HAP-1 (cell line): ENCODE data around the gene ATXN7L1.

Experiments used
- DNase-seq, 2 experiments: peaks; one replicate each; pipeline ENCODE4 v3.0.0-alpha.2; 2016 to 2020; ENCODE audit warnings: low spot score in 2 of 2
- H3K27me3 ChIP-seq: fragments of 250-450 bp; sonication (Bioruptor Pico); 2 replicates; pipeline ENCODE4 v1.5.1; 2020; ENCODE audit warnings: low read depth, mild to moderate bottlenecking, moderate library complexity
- H3K36me3 ChIP-seq: fragments of 250-450 bp; sonication (Bioruptor Pico); replicated peaks from 2 replicates; pipeline ENCODE4 v1.5.1; 2020; ENCODE audit warnings: mild to moderate bottlenecking
- H3K4me1 ChIP-seq: fragments of 250-450 bp; sonication (Bioruptor Pico); 2 replicates; pipeline ENCODE4 v1.5.1; 2020; ENCODE audit warnings: mild to moderate bottlenecking
- H3K4me3 ChIP-seq: fragments of 250-450 bp; sonication (Bioruptor Pico); 2 replicates; pipeline ENCODE4 v1.5.1; 2020; ENCODE audit warnings: mild to moderate bottlenecking, moderate library complexity
- H3K9me3 ChIP-seq: fragments of 250-450 bp; sonication (Bioruptor Pico); 2 replicates; pipeline ENCODE4 v1.5.1; 2020; ENCODE audit warnings: mild to moderate bottlenecking, moderate library complexity
- in situ Hi-C: fragments of 300-500 bp; cut with MboI; formaldehyde crosslinking; loops from 3 replicates; pipeline ENCODE4 v1.14.3; 2020; ENCODE audit warnings: low sequenced_read_pairs, inconsistent platforms, mixed read lengths

Gene ATXN7L1

GRCh38 chr7:105876091-105876963 lies at the start of gene ATXN7L1:
Gene ATXN7L1, minus strand, starts transcription at chr7:105876599. Its CDS starts 41 bp downstream, at chr7:105876558.
- Histone ChIP-seq H3K9me3 (no peaks in the 10 kb centered on the region), H3K4me3 (peak within 1 kb of the TSS; percentile 85), H3K4me1 (no peaks in the 10 kb centered on the region; the same call in none of the 2 replicates), H3K36me3 (peaks cover 3% of the 10 kb centered on the region; the same call in 1 of the 2 replicates), H3K27me3 (no peaks in the 10 kb centered on the region)
- peak; percentile 93 to 97 for DNase-seq
- in situ Hi-C loops = no loop called here

GRCh38 chr7:105926131-105926530 lies 49.7 kb upstream of the ATXN7L1 start:
- Histone ChIP-seq H3K4me3 (no peak overlapping the region), H3K9me3 (peaks cover 2% of the 10 kb centered on the region; the same call in 1 of the 2 replicates), H3K36me3 (no peaks in the 10 kb centered on the region), H3K27me3 (no peaks in the 10 kb centered on the region), H3K4me1 (no peaks in the 10 kb centered on the region)
- DNase-seq = no peak
- in situ Hi-C loops = no loop called here

- Histone ChIP-seq H3K4me1 (no peaks in the 10 kb centered on the region), H3K27me3 (no peaks in the 10 kb centered on the region), H3K36me3 (no peaks in the 10 kb centered on the region), H3K4me3 (no peak overlapping the region), H3K9me3 (peaks cover 2% of the 10 kb centered on the region; the same call in 1 of the 2 replicates)
- in situ Hi-C loops = no loop called here
- DNase-seq = no peak
Measured at GRCh38 chr7:105924945-105925344, 48.5 kb upstream of the ATXN7L1 start.

GRCh38 chr7:105920766-105921165 lies 44.4 kb upstream of the ATXN7L1 start:
- H3K4me1 ChIP-seq = no peaks in the 10 kb centered on the region
- peaks cover 2% of the 10 kb centered on the region; the same call in 1 of the 2 replicates for H3K9me3 ChIP-seq
- no peaks in the 10 kb centered on the region for H3K27me3 ChIP-seq
- no peak for DNase-seq
- in situ Hi-C loops = no loop called here
- no peaks in the 10 kb centered on the region for H3K36me3 ChIP-seq
- H3K4me3 ChIP-seq = no peak overlapping the region

GRCh38 chr7:105917659-105918058 lies 41.3 kb upstream of the ATXN7L1 start:
- H3K36me3 ChIP-seq = no peaks in the 10 kb centered on the region
- in situ Hi-C loops = no loop called here
- no peak for DNase-seq
- H3K9me3 ChIP-seq = no peaks in the 10 kb centered on the region
- no peak overlapping the region for H3K4me3 ChIP-seq
- no peaks in the 10 kb centered on the region for H3K27me3 ChIP-seq
- no peaks in the 10 kb centered on the region for H3K4me1 ChIP-seq

- no peaks in the 10 kb centered on the region for H3K4me1 ChIP-seq
- no peak for DNase-seq
- H3K4me3 ChIP-seq = no peak overlapping the region
- H3K36me3 ChIP-seq = no peaks in the 10 kb centered on the region
- H3K27me3 ChIP-seq = no peaks in the 10 kb centered on the region
- in situ Hi-C loops = no loop called here
- H3K9me3 ChIP-seq = no peaks in the 10 kb centered on the region
Measured at GRCh38 chr7:105916603-105917002, 40.2 kb upstream of the ATXN7L1 start.

- in situ Hi-C loops = no loop called here
- no peaks in the 10 kb centered on the region for H3K9me3 ChIP-seq
- DNase-seq = no peak
- no peaks in the 10 kb centered on the region for H3K27me3 ChIP-seq
- no peak overlapping the region for H3K4me3 ChIP-seq
- H3K36me3 ChIP-seq = no peaks in the 10 kb centered on the region
- H3K4me1 ChIP-seq = no peaks in the 10 kb centered on the region
Measured at GRCh38 chr7:105913947-105914346, 37.5 kb upstream of the ATXN7L1 start.

- DNase-seq = no peak
- Histone ChIP-seq H3K27me3 (no peaks in the 10 kb centered on the region), H3K36me3 (no peaks in the 10 kb centered on the region), H3K4me3 (no peak overlapping the region), H3K4me1 (no peaks in the 10 kb centered on the region), H3K9me3 (no peaks in the 10 kb centered on the region)
- in situ Hi-C loops = no loop called here
Measured at GRCh38 chr7:105911961-105912575, 35.7 kb upstream of the ATXN7L1 start.

- Histone ChIP-seq H3K27me3 (no peaks in the 10 kb centered on the region), H3K4me3 (no peak overlapping the region), H3K36me3 (no peaks in the 10 kb centered on the region), H3K9me3 (no peaks in the 10 kb centered on the region), H3K4me1 (no peaks in the 10 kb centered on the region; the same call in 1 of the 2 replicates)
- in situ Hi-C loops = no loop called here
- no peak for DNase-seq
Measured at GRCh38 chr7:105910172-105910571, 33.8 kb upstream of the ATXN7L1 start.

GRCh38 chr7:105909742-105910141 lies 33.3 kb upstream of the ATXN7L1 start:
- Histone ChIP-seq H3K4me3 (no peak overlapping the region), H3K9me3 (no peaks in the 10 kb centered on the region), H3K27me3 (no peaks in the 10 kb centered on the region), H3K4me1 (no peaks in the 10 kb centered on the region; the same call in 1 of the 2 replicates), H3K36me3 (no peaks in the 10 kb centered on the region)
- DNase-seq = no peak
- in situ Hi-C loops = no loop called here

- in situ Hi-C loops = no loop called here
- H3K4me1 ChIP-seq = no peaks in the 10 kb centered on the region; the same call in 1 of the 2 replicates
- no peak overlapping the region for H3K4me3 ChIP-seq
- no peaks in the 10 kb centered on the region for H3K27me3 ChIP-seq
- H3K9me3 ChIP-seq = no peaks in the 10 kb centered on the region
- no peaks in the 10 kb centered on the region for H3K36me3 ChIP-seq
- no peak for DNase-seq
Measured at GRCh38 chr7:105907129-105907846, 30.9 kb upstream of the ATXN7L1 start.

GRCh38 chr7:105906695-105907094 lies 30.3 kb upstream of the ATXN7L1 start:
- DNase-seq = no peak
- Histone ChIP-seq H3K36me3 (no peaks in the 10 kb centered on the region), H3K27me3 (no peaks in the 10 kb centered on the region), H3K9me3 (no peaks in the 10 kb centered on the region), H3K4me3 (no peak overlapping the region), H3K4me1 (no peaks in the 10 kb centered on the region; the same call in 1 of the 2 replicates)
- in situ Hi-C loops = no loop called here

- Histone ChIP-seq H3K4me1 (no peaks in the 10 kb centered on the region; the same call in 1 of the 2 replicates), H3K27me3 (no peaks in the 10 kb centered on the region), H3K4me3 (no peak overlapping the region), H3K36me3 (no peaks in the 10 kb centered on the region), H3K9me3 (no peaks in the 10 kb centered on the region)
- DNase-seq = no peak
- in situ Hi-C loops = no loop called here
Measured at GRCh38 chr7:105905910-105906568, 29.6 kb upstream of the ATXN7L1 start.
